Measurements from ENCODE around the gene HOXD1.

HOXD1 gene

DNA sequence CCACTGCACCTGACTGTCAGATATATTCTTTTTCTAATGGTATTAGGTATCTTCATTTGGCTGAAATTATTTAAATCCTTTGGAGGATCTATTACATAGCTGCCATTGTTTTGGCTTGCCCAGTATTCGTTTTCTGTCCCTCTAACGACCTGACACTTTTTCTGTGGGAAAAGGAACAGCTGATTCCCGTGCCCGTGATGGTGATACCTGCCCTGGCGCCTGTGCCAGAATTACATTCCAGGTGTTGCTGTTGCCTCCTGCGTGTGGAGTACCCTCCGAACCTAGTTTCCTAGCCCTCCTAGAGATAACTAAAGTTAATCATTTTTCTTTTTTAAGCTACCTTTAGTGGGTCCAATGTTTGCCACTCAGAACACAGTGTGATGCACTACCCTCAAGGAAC, 14.0 kb downstream of the HOXD1 start:
- no peak overlapping the region for H3K4me3 ChIP-seq (ENCODE audit: low read length)
- TF ChIP-seq ZNF274 (IDR thresholded peaks at IDR 0.05; ENCODE audit: low read depth, low read length), result no peak

DNA sequence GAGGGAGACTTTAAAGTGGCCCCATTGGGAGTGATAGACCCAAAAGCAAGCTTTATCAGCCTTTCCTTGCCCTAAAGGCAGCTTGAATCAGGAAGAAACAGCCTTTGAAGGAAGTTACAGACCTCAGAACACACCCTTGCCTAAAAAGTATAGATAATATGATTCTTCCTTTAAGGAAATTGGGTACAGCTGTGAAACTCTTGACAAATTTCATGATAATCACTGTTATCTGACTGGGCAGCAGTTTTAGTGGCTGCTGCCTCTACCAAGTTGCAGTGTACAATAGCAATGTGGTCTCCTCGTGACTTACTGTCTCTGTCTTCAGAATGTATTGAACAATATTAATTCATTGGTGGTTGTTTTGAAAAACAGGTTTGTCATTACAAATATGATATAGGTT, 16.7 kb downstream of the HOXD1 start:
- no peak for TF ChIP-seq ZNF274 (IDR thresholded peaks at IDR 0.05; ENCODE audit: low read depth, low read length)
- H3K4me3 ChIP-seq (ENCODE audit: low read length), result no peak overlapping the region

DNA sequence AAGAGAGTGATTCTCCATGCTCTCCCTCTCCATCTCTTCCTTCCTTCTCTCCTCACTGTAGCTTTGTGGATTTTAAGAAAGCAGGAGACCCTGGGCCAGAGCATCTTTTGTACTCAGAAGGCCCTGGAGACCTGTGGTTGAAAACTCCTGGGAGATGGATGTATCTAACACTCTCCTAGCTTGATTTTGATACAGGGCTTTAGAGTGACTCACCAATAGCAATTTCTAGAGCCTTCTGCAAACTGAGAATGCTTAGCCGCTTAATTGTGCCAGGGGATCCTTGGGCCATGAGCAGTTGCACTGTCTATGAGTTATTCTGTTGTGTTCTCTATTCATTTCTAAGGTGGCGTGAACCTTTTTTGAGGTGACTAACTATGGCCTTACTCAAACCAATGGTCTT, 17.7 kb downstream of the HOXD1 start:
- H3K4me3 ChIP-seq (ENCODE audit: low read length), result no peak overlapping the region
- no peak for TF ChIP-seq ZNF274 (IDR thresholded peaks at IDR 0.05; ENCODE audit: low read depth, low read length)

DNA sequence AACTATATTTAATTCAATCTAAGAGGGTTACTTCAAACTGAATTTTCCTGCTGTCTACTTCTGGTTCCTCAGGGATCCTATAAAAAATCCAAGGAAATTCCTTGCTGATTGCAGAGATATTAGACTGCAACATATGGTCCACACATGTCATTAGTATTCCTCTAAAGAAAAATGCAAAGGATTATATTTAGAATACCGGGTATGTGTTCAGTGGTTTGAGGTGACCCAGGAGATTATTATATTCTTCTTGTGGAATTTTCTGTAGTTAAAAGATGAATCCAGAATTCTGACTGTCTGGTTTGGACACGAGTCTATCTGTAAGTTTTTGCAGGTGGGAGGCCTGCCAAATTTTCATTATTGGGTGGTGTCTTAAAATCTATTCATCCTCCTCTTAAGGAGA, 18.2 kb downstream of the HOXD1 start:
- TF ChIP-seq ZNF274 (IDR thresholded peaks at IDR 0.05; ENCODE audit: low read depth, low read length), result no peak
- no peak overlapping the region for H3K4me3 ChIP-seq (ENCODE audit: low read length)

DNA sequence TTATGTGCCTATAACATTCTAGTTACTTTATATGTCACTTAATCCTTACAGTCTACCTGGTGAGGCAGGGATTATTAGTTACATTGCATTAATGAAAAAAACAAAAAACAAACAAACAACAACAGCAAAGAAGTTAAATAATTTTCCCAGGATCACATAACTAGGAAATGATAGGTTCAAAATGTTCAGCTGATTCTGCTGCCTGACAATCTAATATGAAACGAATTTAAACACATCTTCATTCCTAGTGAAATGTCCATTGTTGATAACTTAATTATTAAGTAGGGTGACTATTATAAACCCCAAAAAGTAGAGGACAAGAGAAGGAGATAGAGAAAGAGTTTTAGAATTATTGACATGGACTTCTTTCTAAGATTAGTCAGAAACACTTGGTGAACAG, 22.6 kb downstream of the HOXD1 start:
- no peak for TF ChIP-seq ZNF274 (IDR thresholded peaks at IDR 0.05; ENCODE audit: low read depth, low read length)
- no peak overlapping the region for H3K4me3 ChIP-seq (ENCODE audit: low read length)

DNA sequence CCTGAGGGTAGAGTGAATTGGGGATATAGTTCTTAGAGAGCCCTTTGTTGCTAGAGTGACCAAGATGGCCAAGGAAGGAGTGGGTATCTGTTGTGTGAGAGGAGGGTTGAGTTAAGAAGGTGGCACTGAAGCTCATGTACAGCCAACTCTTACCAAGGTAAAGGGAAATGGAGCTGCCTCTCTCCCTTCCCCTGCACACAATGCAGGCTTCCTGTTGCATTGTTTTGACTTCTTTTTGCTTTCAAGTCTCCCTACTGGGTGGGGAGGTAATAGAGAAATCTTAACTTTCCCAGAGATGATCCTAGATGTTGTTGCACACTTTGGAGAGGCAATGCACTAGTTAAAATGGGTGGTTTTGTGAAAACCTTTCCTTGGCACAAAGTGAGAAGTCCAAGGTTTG, 23.8 kb downstream of the HOXD1 start:
- no peak for TF ChIP-seq ZNF274 (IDR thresholded peaks at IDR 0.05; ENCODE audit: low read depth, low read length)
- H3K4me3 ChIP-seq (ENCODE audit: low read length), result no peak overlapping the region

DNA sequence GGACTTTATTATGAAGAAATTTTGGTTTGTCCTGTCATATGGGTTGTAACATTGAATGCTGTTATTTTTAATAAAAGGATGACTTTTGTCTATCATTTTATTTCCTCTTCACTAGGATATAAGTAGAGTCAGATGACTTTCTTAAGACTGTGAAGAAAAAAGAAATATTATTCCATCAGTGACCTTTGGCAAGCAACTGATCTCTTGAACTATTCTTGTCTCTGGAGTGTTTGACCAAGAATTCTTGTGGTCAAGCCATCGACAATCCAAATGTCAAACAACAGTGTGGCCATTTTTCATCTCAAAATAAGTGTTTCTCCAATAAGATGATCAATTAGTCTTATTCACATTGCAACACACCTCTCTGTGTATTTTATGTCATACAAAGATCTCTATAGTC, 24.9 kb downstream of the HOXD1 start:
- no peak overlapping the region for H3K4me3 ChIP-seq (ENCODE audit: low read length)
- no peak for TF ChIP-seq ZNF274 (IDR thresholded peaks at IDR 0.05; ENCODE audit: low read depth, low read length)

DNA sequence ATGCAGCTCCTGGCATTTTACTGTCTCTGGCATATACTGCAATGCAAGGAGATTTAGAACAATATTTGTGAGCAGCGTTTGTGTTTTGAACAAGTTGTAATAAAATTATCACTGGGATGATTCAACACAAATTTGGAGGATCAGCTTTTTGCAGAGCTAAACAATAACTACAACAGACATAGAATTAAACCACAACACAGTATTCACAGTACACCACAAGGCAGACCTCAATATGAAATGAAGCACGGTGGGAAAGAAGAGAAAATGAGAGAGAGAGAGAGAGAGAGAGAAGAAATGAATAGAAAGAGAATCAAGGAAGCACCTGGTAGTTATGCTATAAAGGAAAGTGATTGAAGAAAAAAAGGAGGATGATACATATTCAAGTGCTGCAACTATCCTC, 39.4 kb downstream of the HOXD1 start:
- H3K4me3 ChIP-seq (ENCODE audit: low read length), result no peak overlapping the region
- TF ChIP-seq ZNF274 (IDR thresholded peaks at IDR 0.05; ENCODE audit: low read depth, low read length), result no peak

DNA sequence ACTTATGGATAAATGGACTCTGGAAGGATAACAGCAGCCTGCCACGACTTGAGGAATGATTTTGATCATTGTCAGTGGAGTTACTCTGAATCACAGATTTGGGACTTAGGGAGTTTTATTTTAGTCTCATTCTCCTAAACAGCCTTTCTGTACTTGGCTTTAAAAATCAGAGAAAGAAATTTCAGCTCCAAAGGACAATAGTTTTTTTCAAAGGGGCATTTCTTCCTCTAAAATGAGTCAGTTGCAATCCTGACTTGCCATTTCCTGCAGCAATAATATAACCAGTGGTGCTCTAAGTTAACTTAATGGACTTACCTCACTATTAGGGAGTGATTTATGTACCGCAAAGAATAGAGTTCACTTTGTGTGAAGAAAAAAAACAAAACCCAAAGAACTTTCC, 45.7 kb downstream of the HOXD1 start:
- H3K4me3 ChIP-seq (ENCODE audit: low read length), result no peak overlapping the region
- no peak for TF ChIP-seq ZNF274 (IDR thresholded peaks at IDR 0.05; ENCODE audit: low read depth, low read length)

DNA sequence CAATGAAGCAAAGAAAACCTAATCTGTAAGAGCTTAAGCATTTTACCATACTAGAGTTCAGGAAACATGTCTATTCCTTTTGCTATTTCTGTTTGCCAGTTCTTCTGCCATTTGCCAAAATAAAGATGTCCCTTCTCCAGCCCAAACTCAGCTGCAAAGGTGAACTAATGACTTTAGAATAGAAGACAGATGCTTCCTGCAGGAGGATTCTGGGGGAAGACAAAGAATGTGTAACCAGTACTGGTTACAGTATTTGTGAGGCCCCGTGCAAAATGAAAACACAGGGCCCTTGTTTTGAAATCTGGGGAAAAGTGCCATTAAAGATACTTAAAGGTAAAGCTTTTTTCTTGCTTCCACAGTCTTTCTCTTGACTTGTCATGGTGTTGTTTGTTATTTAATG, 46.5 kb downstream of the HOXD1 start:
- no peak overlapping the region for H3K4me3 ChIP-seq (ENCODE audit: low read length)
- no peak for TF ChIP-seq ZNF274 (IDR thresholded peaks at IDR 0.05; ENCODE audit: low read depth, low read length)

DNA sequence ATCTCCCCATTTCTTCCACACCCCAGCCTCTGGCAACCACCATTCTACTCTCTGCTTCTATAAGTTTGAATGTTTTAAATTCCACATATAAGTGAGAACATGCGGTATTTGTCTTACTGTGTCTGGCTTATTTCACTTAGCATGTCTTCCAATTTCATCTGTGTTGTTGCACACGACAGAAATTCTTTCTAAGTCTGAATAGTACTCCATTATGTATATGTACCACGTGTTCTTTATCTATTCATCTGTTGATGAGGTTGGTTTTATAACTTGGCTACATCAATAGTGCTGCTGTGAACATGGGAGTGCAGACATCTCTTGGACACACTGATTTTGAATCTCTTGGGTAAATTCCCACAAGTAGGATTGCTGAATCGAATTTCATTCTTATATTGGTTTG, 49.0 kb downstream of the HOXD1 start:
- H3K4me3 ChIP-seq (ENCODE audit: low read length), result no peak overlapping the region
- no peak for TF ChIP-seq ZNF274 (IDR thresholded peaks at IDR 0.05; ENCODE audit: low read depth, low read length)

DNA sequence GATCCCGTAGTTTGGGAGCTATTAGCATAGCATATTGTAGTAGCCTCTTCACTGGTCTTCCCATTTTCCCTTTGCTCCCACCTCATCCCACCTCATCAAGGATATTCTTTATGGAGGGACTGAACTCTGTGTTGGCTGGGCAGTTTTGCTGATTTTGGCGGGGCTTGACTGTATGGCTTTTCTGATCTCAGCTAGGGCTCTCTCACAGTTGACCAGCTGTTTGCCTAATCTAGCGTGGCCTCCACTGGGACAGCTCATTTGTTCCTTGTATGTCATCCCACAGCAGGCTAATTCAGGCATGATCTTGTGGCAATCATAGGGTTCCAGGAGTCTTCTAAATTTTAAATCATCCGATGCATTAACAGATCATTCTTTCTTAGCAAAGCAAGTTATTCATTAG, 50.6 kb downstream of the HOXD1 start:
- no peak for TF ChIP-seq ZNF274 (IDR thresholded peaks at IDR 0.05; ENCODE audit: low read depth, low read length)
- H3K4me3 ChIP-seq (ENCODE audit: low read length), result no peak overlapping the region

DNA sequence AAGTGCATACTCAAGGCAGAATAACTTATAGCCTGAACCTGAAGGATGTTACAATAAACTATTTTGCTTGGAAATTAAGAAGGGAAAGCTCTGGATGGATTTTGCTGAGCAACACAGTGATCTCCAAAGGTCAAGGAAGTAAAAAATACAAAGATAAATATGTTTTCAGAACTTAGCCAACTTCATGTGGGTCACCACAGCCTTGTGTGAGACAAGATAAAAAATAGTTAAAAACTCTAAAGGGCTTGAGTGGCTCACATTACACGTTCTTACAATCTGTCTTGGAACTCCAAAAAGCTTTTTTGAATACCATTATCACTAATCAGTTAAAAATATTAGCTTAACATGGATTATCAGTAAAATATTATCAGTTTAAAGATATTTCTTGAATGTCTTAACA, 51.8 kb downstream of the HOXD1 start:
- no peak for TF ChIP-seq ZNF274 (IDR thresholded peaks at IDR 0.05; ENCODE audit: low read depth, low read length)
- no peak overlapping the region for H3K4me3 ChIP-seq (ENCODE audit: low read length)

All from GM08714 (cell line).